HFF-Myc (cell line): ENCODE measurements around the gene SRC.
A peak's percentile ranks its signal among the peaks of the same experiment; 100 is the strongest.

Experiments
- DNase-seq: peaks from one replicate; pipeline ENCODE4 v3.0.0-alpha.2; 2011; ENCODE audit warnings: low read depth; ENCODE audit errors: extremely low read depth
- H3K4me3 ChIP-seq: replicated peaks from 2 replicates; pipeline ENCODE4 v1.5.1; 2011; ENCODE audit warnings: low read depth, mild to moderate bottlenecking, control low read depth, low read length
- CTCF ChIP-seq: IDR thresholded peaks from 2 replicates; pipeline ENCODE4 v1.5.1; 2012; ENCODE audit warnings: mild to moderate bottlenecking, low read depth, low read length, control low read depth; ENCODE audit errors: missing control alignments

Gene SRC

GRCh38 chr20:37403107-37404033 lies 57.4 kb downstream of the SRC start:
- no peak for DNase-seq
- TF ChIP-seq CTCF, result no peak
- H3K4me3 ChIP-seq, result no peak overlapping the region

GRCh38 chr20:37404461-37404890 lies 58.5 kb downstream of the SRC start:
- no peak for TF ChIP-seq CTCF
- no peak overlapping the region for H3K4me3 ChIP-seq
- DNase-seq, result no peak

- TF ChIP-seq CTCF, result no peak
- no peak overlapping the region for H3K4me3 ChIP-seq
- DNase-seq, result no peak
These were observed 59.5 kb downstream of the SRC start for GRCh38 chr20:37405351-37405897.

- no peak for TF ChIP-seq CTCF
- DNase-seq, result no peak
- peak overlapping the region; percentile 12; the same call in 1 of the 2 replicates for H3K4me3 ChIP-seq
These were observed 60.4 kb downstream of the SRC start for GRCh38 chr20:37406010-37406998.

- DNase-seq, result no peak
These were observed 61.2 kb downstream of the SRC start for GRCh38 chr20:37407019-37407566.

More at GRCh38 chr20:37407019-37407566, 61.2 kb downstream of the SRC start:
- TF ChIP-seq CTCF, result no peak
- 0 out of 2 replicates have a peak overlapping the region, but pooled peaks have one; percentile 0 for H3K4me3 ChIP-seq
